PC-9 (cell line): ENCODE data around the gene PPM1N.

Experiments
- CTCF ChIP-seq: fragments of 200-600 bp; sonication (generic); conservative IDR thresholded peaks from 2 replicates; pipeline ENCODE4 v1.6.1; 2017; ENCODE audit warnings: mixed run types, antibody characterized with exemption, mild to moderate bottlenecking, moderate library complexity
- EZH2 ChIP-seq: fragments of 200-600 bp; sonication (generic); IDR thresholded peaks from 2 replicates; pipeline ENCODE4 v1.8.0; 2017; ENCODE audit warnings: antibody characterized with exemption, low read depth

DNA sequence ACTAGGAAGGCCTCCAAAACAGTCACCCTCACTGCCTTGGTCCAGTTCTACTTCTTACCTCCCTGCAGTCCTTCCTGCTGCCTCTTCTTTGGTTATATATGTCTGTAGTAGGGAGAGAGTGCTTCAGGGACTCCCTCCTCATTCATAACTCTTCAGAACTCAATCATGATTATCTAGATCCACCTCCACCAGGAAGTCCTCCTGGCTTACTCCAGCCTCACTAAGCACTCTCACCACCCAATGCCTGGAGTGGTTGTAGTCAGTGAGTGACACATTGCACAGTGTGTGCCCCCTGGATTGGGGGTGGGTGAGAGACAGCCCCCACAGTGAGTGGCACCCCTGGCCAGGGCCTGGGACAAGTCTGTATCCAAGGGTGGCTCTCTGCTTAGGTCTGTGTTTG is 40.5 kb upstream of the PPM1N start:
- TF ChIP-seq CTCF (no peak), EZH2 (no peak)
